DND-41 (cell line): ENCODE measurements around the gene ITGB1BP1.

Experiments used
- ATAC-seq: fragments of 200-7000 bp; cut with Tn5 transposase; 3 replicates; pipeline ENCODE4 v1.9.1; 2021; ENCODE audit warnings: low read depth; ENCODE audit not compliant: insufficient read depth
- DNase-seq: peaks from one replicate; pipeline ENCODE4 v3.0.0-alpha.2; 2020
- H2AFZ ChIP-seq: 2 replicates; pipeline ENCODE4 v1.6.0; 2012; ENCODE audit warnings: low read depth, low read length
- H3K27ac ChIP-seq: 2 replicates; pipeline ENCODE4 v1.5.1; 2012; ENCODE audit warnings: low read length, inconsistent platforms
- H3K27me3 ChIP-seq: fragments of 200-600 bp; sonication (generic); 2 replicates; pipeline ENCODE4 v1.6.0; 2012; ENCODE audit warnings: low read length, mild to moderate bottlenecking, inconsistent platforms; ENCODE audit not compliant: insufficient read depth, poor library complexity
- H3K36me3 ChIP-seq: 2 replicates; pipeline ENCODE4 v1.5.1; 2012; ENCODE audit warnings: low read length, inconsistent platforms; ENCODE audit not compliant: insufficient read depth
- H3K4me1 ChIP-seq: 2 replicates; pipeline ENCODE4 v1.5.1; 2012; ENCODE audit warnings: mild to moderate bottlenecking, low read length; ENCODE audit not compliant: insufficient read depth
- H3K4me2 ChIP-seq: 2 replicates; pipeline ENCODE4 v1.6.0; 2012; ENCODE audit warnings: mild to moderate bottlenecking, moderate library complexity, low read length, inconsistent platforms; ENCODE audit not compliant: insufficient read depth
- H3K4me3 ChIP-seq, 2 experiments: fragments of 200-600 bp in 1 of 2; shearing (Covaris generic) in 1 of 2; 2 replicates each; pipeline ENCODE4 v1.5.1; 2012 to 2016; ENCODE audit warnings: inconsistent platforms in 2 of 2, low read length in 2 of 2, mild to moderate bottlenecking in 2 of 2, low read depth in 1 of 2, moderate library complexity in 1 of 2
- H3K79me2 ChIP-seq: 2 replicates; pipeline ENCODE4 v1.6.0; 2012; ENCODE audit warnings: low read length, inconsistent platforms; ENCODE audit not compliant: insufficient read depth
- H3K9ac ChIP-seq: 2 replicates; pipeline ENCODE4 v1.6.0; 2012; ENCODE audit warnings: low read depth, mild to moderate bottlenecking, inconsistent platforms, low read length, moderate library complexity
- H3K9me3 ChIP-seq: 2 replicates; pipeline ENCODE4 v1.5.1; 2012; ENCODE audit warnings: low read length, moderate library complexity, mild to moderate bottlenecking, inconsistent platforms; ENCODE audit not compliant: insufficient read depth, severe bottlenecking
- H4K20me1 ChIP-seq: 2 replicates; pipeline ENCODE4 v1.6.0; 2012; ENCODE audit warnings: low read length; ENCODE audit not compliant: insufficient read depth
- EZH2 ChIP-seq: IDR thresholded peaks from 3 replicates; pipeline ENCODE4 v1.6.1; 2012; ENCODE audit warnings: borderline replicate concordance, low read depth, mild to moderate bottlenecking, moderate library complexity, low read length, inconsistent platforms; ENCODE audit not compliant: severe bottlenecking
- TF ChIP-seq, protein P1 (sequence below): IDR thresholded peaks from 2 replicates; pipeline ENCODE4 v1.5.1; 2012; ENCODE audit warnings: borderline replicate concordance, low read length, moderate library complexity, mild to moderate bottlenecking; ENCODE audit not compliant: poor library complexity, severe bottlenecking; ENCODE audit errors: extremely low read depth

The ITGB1BP1 gene

DNA sequence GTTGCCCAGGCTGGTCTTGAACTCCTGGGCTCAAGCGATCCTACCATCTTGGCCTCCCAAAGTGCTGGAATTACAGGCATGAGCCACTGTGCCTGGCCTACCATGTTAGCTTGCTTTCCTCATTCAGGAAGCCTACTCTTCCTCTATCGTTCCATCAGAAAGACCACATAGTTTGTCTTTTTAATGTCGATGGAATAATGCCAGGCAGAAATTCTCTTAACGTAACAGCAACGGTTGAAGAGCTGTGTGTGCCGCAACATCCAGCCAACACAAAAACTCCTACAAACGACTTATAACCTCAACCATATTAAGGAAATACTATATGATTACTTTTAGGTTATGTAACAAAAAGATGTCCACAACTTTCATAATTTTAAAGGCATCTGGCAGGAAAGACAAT lies 10.5 kb downstream of the ITGB1BP1 start:
- H3K9me3 ChIP-seq = no peaks in the 10 kb centered on the region
- DNase-seq (no peak), ATAC-seq (no peak)
- H3K4me2 ChIP-seq = no peak overlapping the region
- H3K36me3 ChIP-seq = peaks cover 60% of the 10 kb centered on the region
- H3K79me2 ChIP-seq = peaks cover 25% of the 10 kb centered on the region
- no peak overlapping the region for H3K27ac ChIP-seq
- H4K20me1 ChIP-seq = peaks cover 8% of the 10 kb centered on the region; the same call in 1 of the 2 replicates
- H3K4me1 ChIP-seq = no peaks in the 10 kb centered on the region
- no peaks in the 10 kb centered on the region for H3K27me3 ChIP-seq
- TF ChIP-seq, protein P1, sequence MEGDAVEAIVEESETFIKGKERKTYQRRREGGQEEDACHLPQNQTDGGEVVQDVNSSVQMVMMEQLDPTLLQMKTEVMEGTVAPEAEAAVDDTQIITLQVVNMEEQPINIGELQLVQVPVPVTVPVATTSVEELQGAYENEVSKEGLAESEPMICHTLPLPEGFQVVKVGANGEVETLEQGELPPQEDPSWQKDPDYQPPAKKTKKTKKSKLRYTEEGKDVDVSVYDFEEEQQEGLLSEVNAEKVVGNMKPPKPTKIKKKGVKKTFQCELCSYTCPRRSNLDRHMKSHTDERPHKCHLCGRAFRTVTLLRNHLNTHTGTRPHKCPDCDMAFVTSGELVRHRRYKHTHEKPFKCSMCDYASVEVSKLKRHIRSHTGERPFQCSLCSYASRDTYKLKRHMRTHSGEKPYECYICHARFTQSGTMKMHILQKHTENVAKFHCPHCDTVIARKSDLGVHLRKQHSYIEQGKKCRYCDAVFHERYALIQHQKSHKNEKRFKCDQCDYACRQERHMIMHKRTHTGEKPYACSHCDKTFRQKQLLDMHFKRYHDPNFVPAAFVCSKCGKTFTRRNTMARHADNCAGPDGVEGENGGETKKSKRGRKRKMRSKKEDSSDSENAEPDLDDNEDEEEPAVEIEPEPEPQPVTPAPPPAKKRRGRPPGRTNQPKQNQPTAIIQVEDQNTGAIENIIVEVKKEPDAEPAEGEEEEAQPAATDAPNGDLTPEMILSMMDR = no peak
- TF ChIP-seq EZH2 = no peak
- H3K4me3 ChIP-seq = no peak overlapping the region
- H2AFZ ChIP-seq = no peak overlapping the region
- H3K9ac ChIP-seq = no peak overlapping the region

DNA sequence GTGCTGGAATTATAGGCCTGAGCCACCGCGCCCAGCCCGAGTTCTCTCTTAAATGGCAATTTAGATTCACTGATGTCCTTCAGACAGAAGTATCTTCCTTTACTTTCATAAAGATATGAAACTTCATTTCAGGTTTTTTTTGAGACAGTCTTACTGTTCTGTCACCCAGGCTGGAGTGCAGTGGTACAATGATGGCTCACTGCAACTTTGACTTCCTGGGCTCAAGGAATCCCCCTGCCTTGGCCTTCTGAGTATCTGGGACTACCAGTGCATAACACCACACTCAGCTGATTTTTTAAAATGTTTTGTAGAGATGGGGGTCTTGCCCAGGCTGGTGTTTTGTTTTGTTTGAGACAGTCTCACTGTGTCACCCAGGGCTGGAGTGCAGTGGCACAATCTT lies 13.2 kb downstream of the ITGB1BP1 start:
- DNase-seq = no peak
- no peaks in the 10 kb centered on the region for H3K27me3 ChIP-seq
- ATAC-seq = no peak
- no peak overlapping the region for H2AFZ ChIP-seq
- no peak overlapping the region for H3K9ac ChIP-seq
- H3K79me2 ChIP-seq = peaks cover 4% of the 10 kb centered on the region; the same call in 1 of the 2 replicates
- no peak overlapping the region for H3K4me2 ChIP-seq
- peaks cover 62% of the 10 kb centered on the region for H3K36me3 ChIP-seq
- no peak overlapping the region for H3K27ac ChIP-seq
- no peaks in the 10 kb centered on the region for H3K9me3 ChIP-seq
- TF ChIP-seq, protein P1 = no peak
- TF ChIP-seq EZH2 = no peak
- no peaks in the 10 kb centered on the region for H3K4me1 ChIP-seq
- no peak overlapping the region for H3K4me3 ChIP-seq
- H4K20me1 ChIP-seq = no peaks in the 10 kb centered on the region

DNA sequence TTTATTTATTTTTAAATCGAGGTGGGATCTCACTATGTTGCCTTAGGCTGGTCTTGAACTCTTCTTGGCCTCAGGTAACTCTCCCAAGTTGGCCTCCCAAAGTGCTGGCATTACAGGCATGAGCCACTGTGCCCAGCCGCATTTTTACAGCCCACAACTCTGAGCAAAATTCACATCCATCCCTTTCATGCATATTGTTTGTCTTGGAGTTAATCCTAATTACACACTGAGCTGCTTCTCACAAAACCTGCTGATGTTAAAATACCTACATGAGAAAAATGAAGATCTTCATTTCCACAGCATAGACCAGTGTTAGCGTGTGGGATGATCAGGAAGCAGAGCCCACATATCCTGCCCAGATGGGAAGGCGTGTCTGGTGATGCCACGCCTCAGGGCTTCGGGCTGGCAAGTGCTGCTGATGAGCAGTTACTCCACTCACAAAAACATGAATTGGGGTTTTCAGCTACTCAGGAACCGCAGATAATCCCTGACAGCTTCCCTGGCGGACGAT lies 14.6 kb downstream of the ITGB1BP1 start:
- no peak for ATAC-seq

More for the DNA sequence above, 14.6 kb downstream of the ITGB1BP1 start:
- Histone ChIP-seq H3K4me1 (no peaks in the 10 kb centered on the region), H2AFZ (no peak overlapping the region), H3K27ac (no peak overlapping the region), H3K9ac (no peak overlapping the region), H3K36me3 (peaks cover 62% of the 10 kb centered on the region), H3K79me2 (no peaks in the 10 kb centered on the region), H3K4me3 (no peak overlapping the region), H4K20me1 (no peaks in the 10 kb centered on the region), H3K27me3 (no peaks in the 10 kb centered on the region), H3K9me3 (no peaks in the 10 kb centered on the region), H3K4me2 (no peak overlapping the region)
- no peak for DNase-seq
- TF ChIP-seq EZH2 = no peak
- TF ChIP-seq, protein P1 = no peak
